Upper lobe of left lung (tissue), 4 donors: ENCODE data around the gene DCP1A.

Experiments
- CTCF ChIP-seq, 6 experiments: fragments of 450-650 bp in 4 of 6; fragments of 200-600 bp in 2 of 6; sonication (generic) in 2 of 6; IDR thresholded peaks; one replicate each; pipeline ENCODE4 v1.5.1; 2016 to 2019; ENCODE audit warnings: antibody characterized with exemption in 6 of 6
- POLR2A ChIP-seq, 4 donors: fragments of 450-650 bp; IDR thresholded peaks; one replicate each; pipeline ENCODE4 v1.5.1; 2016 to 2017; ENCODE audit warnings: antibody characterized with exemption in 4 of 4, mild to moderate bottlenecking in 2 of 4
- POLR2AphosphoS5 ChIP-seq, 2 donors: sonication (generic); formaldehyde crosslinking; IDR thresholded peaks; one replicate each; pipeline ENCODE4 v1.5.1; 2017; ENCODE audit warnings: antibody characterized with exemption in 2 of 2

- no peak for TF ChIP-seq POLR2AphosphoS5 (IDR thresholded peaks at IDR 0.05)
- TF ChIP-seq CTCF (IDR thresholded peaks at IDR 0.05), result no peak
- TF ChIP-seq POLR2A (IDR thresholded peaks at IDR 0.05), result no peak
Measured at GRCh38 chr3:53234841-53235232, 112.5 kb downstream of the DCP1A start.
